MM.1S (cell line): ENCODE results near the gene ABL2.

Source experiments
- CTCF ChIP-seq: fragments of 300-600 bp; sonication (generic); IDR thresholded peaks from 2 replicates; pipeline ENCODE4 v1.5.1; 2016; ENCODE audit warnings: antibody characterized with exemption, low read length, mixed read lengths
- EZH2 ChIP-seq: fragments of 300-600 bp; sonication (generic); optimal IDR thresholded peaks from 2 replicates; pipeline ENCODE3; 2017; ENCODE audit warnings: low read depth, mild to moderate bottlenecking, antibody characterized with exemption, low read length, mixed read lengths
- EZH2phosphoT487 ChIP-seq: fragments of 300-600 bp; sonication (generic); IDR thresholded peaks from 2 replicates; pipeline ENCODE4 v1.6.1; 2018; ENCODE audit warnings: antibody characterized with exemption, low read length

GRCh38 chr1:179107706-179108629 is 121.5 kb downstream of the ABL2 start:
- TF ChIP-seq CTCF (no peak), EZH2 (no peak), EZH2phosphoT487 (no peak)
